GM23338 (cell line): ENCODE measurements around the gene MINDY1. TPM values are rescaled to one million over a fixed set of nuclear protein-coding genes. Genes with fewer than 3 reads are reported as not detected.

ENCODE experiments used
- ATAC-seq: fragments of 200-7000 bp; cut with Tn5 transposase; 3 replicates; pipeline ENCODE4 v1.9.1; 2020
- DNase-seq: peaks from one replicate; pipeline ENCODE4 v3.0.0-alpha.2; 2015; ENCODE audit warnings: low spot score
- H2AFZ ChIP-seq: fragments of 200-600 bp; sonication (generic); 2 replicates; pipeline ENCODE4 v1.8.0; 2016; ENCODE audit warnings: antibody characterized with exemption, mild to moderate bottlenecking, moderate library complexity
- H3F3A ChIP-seq: fragments of 200-600 bp; sonication (generic); replicated peaks from 2 replicates; pipeline ENCODE4 v1.8.0; 2017; ENCODE audit warnings: antibody characterized with exemption, mixed run types, low read depth
- H3K27ac ChIP-seq: fragments of 200-600 bp; sonication (generic); 2 replicates; pipeline ENCODE4 v1.6.1; 2016; ENCODE audit warnings: low read depth
- H3K27me3 ChIP-seq: fragments of 200-600 bp; sonication (generic); 2 replicates; pipeline ENCODE4 v1.8.0; 2016; ENCODE audit warnings: mild to moderate bottlenecking, mixed run types, moderate library complexity; ENCODE audit not compliant: insufficient read depth
- H3K36me3 ChIP-seq: fragments of 200-600 bp; sonication (generic); 2 replicates; pipeline ENCODE4 v1.8.0; 2016; ENCODE audit warnings: mild to moderate bottlenecking; ENCODE audit not compliant: insufficient read depth
- H3K4me1 ChIP-seq: fragments of 200-600 bp; sonication (generic); 2 replicates; pipeline ENCODE4 v1.8.0; 2016; ENCODE audit warnings: mild to moderate bottlenecking, moderate library complexity; ENCODE audit not compliant: insufficient read depth
- H3K4me2 ChIP-seq: fragments of 200-600 bp; sonication (generic); 2 replicates; pipeline ENCODE4 v1.7.1; 2017; ENCODE audit warnings: mixed run types
- H3K4me3 ChIP-seq: fragments of 200-600 bp; sonication (generic); 2 replicates; pipeline ENCODE4 v1.6.1; 2016; ENCODE audit warnings: mixed run types
- H3K79me2 ChIP-seq: fragments of 200-600 bp; sonication (generic); replicated peaks from 2 replicates; pipeline ENCODE4 v1.8.0; 2017; ENCODE audit warnings: mild to moderate bottlenecking; ENCODE audit not compliant: insufficient read depth
- H3K9me2 ChIP-seq: fragments of 200-600 bp; sonication (generic); 2 replicates; pipeline ENCODE4 v1.8.0; 2017; ENCODE audit not compliant: insufficient read depth
- H4K20me1 ChIP-seq: fragments of 200-600 bp; sonication (generic); replicated peaks from 2 replicates; pipeline ENCODE4 v1.8.0; 2017; ENCODE audit warnings: mild to moderate bottlenecking; ENCODE audit not compliant: insufficient read depth
- H3K27ac Mint-ChIP-seq: 2 replicates; pipeline ENCODE4 v1.8.0; 2020; ENCODE audit warnings: inconsistent platforms, mild to moderate bottlenecking, moderate library complexity, mixed read lengths
- H3K27me3 Mint-ChIP-seq: 3 replicates; pipeline ENCODE4 v1.8.0; 2022; ENCODE audit warnings: low read depth, mild to moderate bottlenecking, moderate library complexity, mixed read lengths, inconsistent platforms; ENCODE audit not compliant: insufficient read depth, poor library complexity
- H3K36me3 Mint-ChIP-seq: 3 replicates; pipeline ENCODE4 v1.8.0; 2021; ENCODE audit warnings: low read depth, mild to moderate bottlenecking, inconsistent platforms, moderate library complexity, mixed read lengths
- H3K4me1 Mint-ChIP-seq: 3 replicates; pipeline ENCODE4 v1.8.0; 2020; ENCODE audit warnings: mild to moderate bottlenecking, inconsistent platforms, mixed read lengths
- H3K4me3 Mint-ChIP-seq: 3 replicates; pipeline ENCODE4 v1.8.0; 2021; ENCODE audit warnings: moderate library complexity, mild to moderate bottlenecking, inconsistent platforms, mixed read lengths
- H3K9me3 Mint-ChIP-seq: 3 replicates; pipeline ENCODE4 v1.8.0; 2020; ENCODE audit warnings: moderate library complexity, mild to moderate bottlenecking, inconsistent platforms, mixed read lengths
- CREB1 ChIP-seq: fragments of 250-450 bp; sonication (Bioruptor Pico); IDR thresholded peaks from 2 replicates; pipeline ENCODE4 v1.5.0; 2020; ENCODE audit warnings: low read depth, mild to moderate bottlenecking, moderate library complexity
- EZH2 ChIP-seq: fragments of 200-600 bp; sonication (generic); IDR thresholded peaks from one replicate; pipeline ENCODE4 v1.8.0; 2017; ENCODE audit warnings: antibody characterized with exemption, mild to moderate bottlenecking, low read depth; ENCODE audit not compliant: unreplicated experiment
- NANOG ChIP-seq: IDR thresholded peaks from 2 replicates; pipeline ENCODE4 v1.6.1; 2016; ENCODE audit warnings: antibody characterized with exemption, borderline replicate concordance
- STAT1 ChIP-seq: IDR thresholded peaks from one replicate; pipeline ENCODE4 v1.6.1; 2016; ENCODE audit warnings: antibody characterized with exemption; ENCODE audit not compliant: unreplicated experiment
- ZNF114 ChIP-seq: fragments of 250-450 bp; sonication (Bioruptor Pico); IDR thresholded peaks from 2 replicates; pipeline ENCODE4 v1.5.0; 2020; ENCODE audit warnings: mild to moderate bottlenecking, moderate library complexity
- polyA plus RNA-seq: library from polyadenylated mRNA; unstranded; fragments of >200 nt; fragmentation: Nextera tagmentation; extraction: Ambion mirVana; gene quantifications from 2 replicates; pipeline ENCODE4 v1.2.1, GENCODE V29; 2016
- total RNA-seq: library from RNA; depleted of rRNA; stranded (reverse); fragments of >200 nt; shearing (Covaris generic); gene quantifications from 2 replicates; pipeline ENCODE4 v1.2.3, GENCODE V29; 2014
- TF ChIP-seq, protein P1 (sequence below), 2 experiments: fragments of 200-600 bp in 1 of 2; sonication (generic) in 1 of 2; conservative IDR thresholded peaks; 2 replicates each; pipeline versions ENCODE4 v1.5.1 to v1.6.1; 2016 to 2017; ENCODE audit warnings: antibody characterized with exemption in 2 of 2, low read depth in 2 of 2, mild to moderate bottlenecking in 2 of 2, moderate library complexity in 1 of 2
- TF ChIP-seq, protein P2 (sequence below): IDR thresholded peaks from one replicate; pipeline ENCODE4 v1.6.1; 2018; ENCODE audit warnings: antibody characterized with exemption; ENCODE audit not compliant: unreplicated experiment

MINDY1 gene
- total and polyA plus RNA-seq, 2 experiments from 2014 or later = 4.5 to 10.3 TPM

DNA sequence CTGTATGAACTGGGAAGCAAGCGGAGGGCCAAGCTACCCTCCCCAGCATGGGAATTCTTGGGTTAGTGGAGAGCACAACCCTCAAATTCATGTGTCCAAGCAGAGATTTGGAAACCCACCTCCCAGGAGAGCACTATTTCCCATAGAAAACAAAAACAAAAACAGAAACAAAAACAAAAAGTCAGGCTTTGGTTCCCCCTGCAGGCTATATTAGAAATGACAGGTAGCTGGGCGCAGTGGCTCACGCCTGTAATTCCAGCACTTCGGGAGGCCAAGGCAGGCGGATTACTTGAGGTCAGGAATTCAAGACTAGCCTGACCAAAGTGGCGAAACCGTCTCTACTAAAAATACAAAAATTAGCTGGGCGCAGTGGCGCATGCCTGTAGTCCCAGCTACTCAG is 10.8 kb downstream of the MINDY1 start:
- no peaks in the 10 kb centered on the region for H3K27me3 ChIP-seq
- H4K20me1 ChIP-seq = no peaks in the 10 kb centered on the region
- peaks cover 10% of the 10 kb centered on the region for H3K27me3 Mint-ChIP-seq
- no peaks in the 10 kb centered on the region for H3K79me2 ChIP-seq
- DNase-seq (peak; percentile 66), ATAC-seq (peak; percentile 74)
- H3K4me1 ChIP-seq = no peaks in the 10 kb centered on the region
- peaks cover 6% of the 10 kb centered on the region; the same call in 2 of the 3 replicates for H3K4me1 Mint-ChIP-seq
- peak overlapping the region; percentile 9 for H3K27ac Mint-ChIP-seq
- no peak overlapping the region for H3K4me3 Mint-ChIP-seq
- no peak overlapping the region for H2AFZ ChIP-seq
- no peaks in the 10 kb centered on the region for H3K9me3 Mint-ChIP-seq
- H3K4me3 ChIP-seq = no peak overlapping the region
- H3K27ac ChIP-seq = peak overlapping the region; percentile 59; the same call in 1 of the 2 replicates
- no peaks in the 10 kb centered on the region for H3K36me3 ChIP-seq
- TF ChIP-seq, protein P1, sequence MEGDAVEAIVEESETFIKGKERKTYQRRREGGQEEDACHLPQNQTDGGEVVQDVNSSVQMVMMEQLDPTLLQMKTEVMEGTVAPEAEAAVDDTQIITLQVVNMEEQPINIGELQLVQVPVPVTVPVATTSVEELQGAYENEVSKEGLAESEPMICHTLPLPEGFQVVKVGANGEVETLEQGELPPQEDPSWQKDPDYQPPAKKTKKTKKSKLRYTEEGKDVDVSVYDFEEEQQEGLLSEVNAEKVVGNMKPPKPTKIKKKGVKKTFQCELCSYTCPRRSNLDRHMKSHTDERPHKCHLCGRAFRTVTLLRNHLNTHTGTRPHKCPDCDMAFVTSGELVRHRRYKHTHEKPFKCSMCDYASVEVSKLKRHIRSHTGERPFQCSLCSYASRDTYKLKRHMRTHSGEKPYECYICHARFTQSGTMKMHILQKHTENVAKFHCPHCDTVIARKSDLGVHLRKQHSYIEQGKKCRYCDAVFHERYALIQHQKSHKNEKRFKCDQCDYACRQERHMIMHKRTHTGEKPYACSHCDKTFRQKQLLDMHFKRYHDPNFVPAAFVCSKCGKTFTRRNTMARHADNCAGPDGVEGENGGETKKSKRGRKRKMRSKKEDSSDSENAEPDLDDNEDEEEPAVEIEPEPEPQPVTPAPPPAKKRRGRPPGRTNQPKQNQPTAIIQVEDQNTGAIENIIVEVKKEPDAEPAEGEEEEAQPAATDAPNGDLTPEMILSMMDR (conservative IDR thresholded peaks at IDR 0.05; ENCODE audit: low read depth in 2 of 2) = peak; percentile 77 to 94
- no peak for TF ChIP-seq NANOG
- no peak overlapping the region for H3K4me2 ChIP-seq
- H3F3A ChIP-seq = no peaks in the 10 kb centered on the region
- peaks cover 3% of the 10 kb centered on the region; the same call in 2 of the 3 replicates for H3K36me3 Mint-ChIP-seq
- H3K9me2 ChIP-seq = no peaks in the 10 kb centered on the region

DNA sequence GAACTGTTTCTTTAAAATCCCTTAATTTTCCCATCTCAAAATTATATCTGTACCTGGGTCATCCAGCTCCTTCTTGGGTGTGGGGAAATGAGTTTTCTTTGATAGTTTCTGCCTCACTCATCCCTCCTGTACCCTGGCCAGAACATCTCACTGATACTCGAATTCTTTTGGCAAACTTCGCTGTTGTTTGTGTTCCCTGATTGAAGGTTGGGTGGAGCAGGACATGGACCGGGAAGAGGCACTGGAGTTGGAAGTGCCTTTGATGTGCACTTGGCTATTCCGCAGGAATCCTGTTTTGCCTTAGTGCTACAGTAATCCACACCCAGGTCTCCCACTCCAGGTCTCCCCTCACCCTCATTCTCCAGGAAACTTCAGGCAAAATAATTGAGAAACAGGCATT is 11.2 kb downstream of the MINDY1 start:
- peak overlapping the region; percentile 9 for H3K27ac Mint-ChIP-seq
- peaks cover 10% of the 10 kb centered on the region for H3K27me3 Mint-ChIP-seq
- Histone ChIP-seq H3K4me3 (no peak overlapping the region), H3K36me3 (no peaks in the 10 kb centered on the region), H3K4me2 (no peak overlapping the region), H3F3A (no peaks in the 10 kb centered on the region), H3K9me2 (no peaks in the 10 kb centered on the region), H3K27ac (peak overlapping the region; percentile 59), H3K4me1 (no peaks in the 10 kb centered on the region), H4K20me1 (no peaks in the 10 kb centered on the region), H3K79me2 (no peaks in the 10 kb centered on the region), H3K27me3 (no peaks in the 10 kb centered on the region), H2AFZ (no peak overlapping the region)
- ATAC-seq = no peak; the same call in 2 of the 3 replicates
- peaks cover 6% of the 10 kb centered on the region; the same call in 2 of the 3 replicates for H3K4me1 Mint-ChIP-seq
- peaks cover 3% of the 10 kb centered on the region; the same call in 2 of the 3 replicates for H3K36me3 Mint-ChIP-seq
- H3K4me3 Mint-ChIP-seq = no peak overlapping the region
- H3K9me3 Mint-ChIP-seq = no peaks in the 10 kb centered on the region
- no peak for DNase-seq
- TF ChIP-seq CREB1 (CRISPR knock-in tag) (no peak), ZNF114 (CRISPR knock-in tag) (no peak), STAT1 (no peak), EZH2 (no peak)
- TF ChIP-seq, protein P1 (conservative IDR thresholded peaks at IDR 0.05; ENCODE audit: low read depth in 2 of 2) = no peak
- TF ChIP-seq, protein P2, sequence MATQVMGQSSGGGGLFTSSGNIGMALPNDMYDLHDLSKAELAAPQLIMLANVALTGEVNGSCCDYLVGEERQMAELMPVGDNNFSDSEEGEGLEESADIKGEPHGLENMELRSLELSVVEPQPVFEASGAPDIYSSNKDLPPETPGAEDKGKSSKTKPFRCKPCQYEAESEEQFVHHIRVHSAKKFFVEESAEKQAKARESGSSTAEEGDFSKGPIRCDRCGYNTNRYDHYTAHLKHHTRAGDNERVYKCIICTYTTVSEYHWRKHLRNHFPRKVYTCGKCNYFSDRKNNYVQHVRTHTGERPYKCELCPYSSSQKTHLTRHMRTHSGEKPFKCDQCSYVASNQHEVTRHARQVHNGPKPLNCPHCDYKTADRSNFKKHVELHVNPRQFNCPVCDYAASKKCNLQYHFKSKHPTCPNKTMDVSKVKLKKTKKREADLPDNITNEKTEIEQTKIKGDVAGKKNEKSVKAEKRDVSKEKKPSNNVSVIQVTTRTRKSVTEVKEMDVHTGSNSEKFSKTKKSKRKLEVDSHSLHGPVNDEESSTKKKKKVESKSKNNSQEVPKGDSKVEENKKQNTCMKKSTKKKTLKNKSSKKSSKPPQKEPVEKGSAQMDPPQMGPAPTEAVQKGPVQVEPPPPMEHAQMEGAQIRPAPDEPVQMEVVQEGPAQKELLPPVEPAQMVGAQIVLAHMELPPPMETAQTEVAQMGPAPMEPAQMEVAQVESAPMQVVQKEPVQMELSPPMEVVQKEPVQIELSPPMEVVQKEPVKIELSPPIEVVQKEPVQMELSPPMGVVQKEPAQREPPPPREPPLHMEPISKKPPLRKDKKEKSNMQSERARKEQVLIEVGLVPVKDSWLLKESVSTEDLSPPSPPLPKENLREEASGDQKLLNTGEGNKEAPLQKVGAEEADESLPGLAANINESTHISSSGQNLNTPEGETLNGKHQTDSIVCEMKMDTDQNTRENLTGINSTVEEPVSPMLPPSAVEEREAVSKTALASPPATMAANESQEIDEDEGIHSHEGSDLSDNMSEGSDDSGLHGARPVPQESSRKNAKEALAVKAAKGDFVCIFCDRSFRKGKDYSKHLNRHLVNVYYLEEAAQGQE = no peak
